Naive thymus-derived CD4-positive, alpha-beta T cell (primary cell): ENCODE results near the gene WNT4. TPM values are rescaled to one million over a fixed set of nuclear protein-coding genes. Genes with fewer than 3 reads are reported as not detected.

Experiments
- ATAC-seq: fragments of 150-1000 bp; cut with Tn5 transposase; 2 replicates; pipeline ENCODE4 v1.10.0; 2021; ENCODE audit warnings: mild to moderate bottlenecking, moderate library complexity
- CTCF ChIA-PET: fragments of 350-600 bp; sonication (Branson Sonifier 250); formaldehyde crosslinking; loops from one replicate; lab custom pipeline; 2021; ENCODE audit warnings: antibody characterized with exemption; lab: Charles Lee
- POLR2A ChIA-PET: fragments of 350-600 bp; sonication (Branson Sonifier 250); formaldehyde crosslinking; loops from one replicate; lab custom pipeline; 2021; ENCODE audit warnings: antibody characterized with exemption, inconsistent platforms; lab: Charles Lee
- DNase-seq, 9 donors: peaks; one replicate each; pipeline versions ENCODE4 v3.0.0 to v3.0.0-alpha.2; 2020 to 2022; ENCODE audit warnings: mixed read lengths in 1 of 9
- H3K27ac ChIP-seq: one replicate; pipeline ENCODE4 v1.7.0; 2013; ENCODE audit warnings: mild to moderate bottlenecking, low read depth, low read length, moderate library complexity
- H3K27me3 ChIP-seq, 2 donors: one replicate each; pipeline ENCODE4 v1.7.0; 2013; ENCODE audit warnings: low read length in 2 of 2, mild to moderate bottlenecking in 2 of 2, moderate library complexity in 2 of 2; ENCODE audit not compliant: control insufficient read depth in 2 of 2, insufficient read depth in 2 of 2
- H3K36me3 ChIP-seq, 3 experiments: 1 replicate in 2 of 3; 2 replicates in 1 of 3; pipeline ENCODE4 v1.7.0; 2013; ENCODE audit warnings: low read length in 3 of 3, mild to moderate bottlenecking in 3 of 3, moderate library complexity in 1 of 3; ENCODE audit not compliant: insufficient read depth in 3 of 3, control insufficient read depth in 2 of 3
- H3K4me1 ChIP-seq, 2 donors: one replicate each; pipeline ENCODE4 v1.7.0; 2013; ENCODE audit warnings: low read length in 2 of 2, mild to moderate bottlenecking in 2 of 2, moderate library complexity in 1 of 2; ENCODE audit not compliant: control insufficient read depth in 2 of 2, insufficient read depth in 2 of 2
- H3K4me3 ChIP-seq: 2 replicates; pipeline ENCODE4 v1.7.0; 2013; ENCODE audit warnings: mild to moderate bottlenecking, low read length
- H3K9me3 ChIP-seq, 3 experiments: 1 replicate in 2 of 3; 2 replicates in 1 of 3; pipeline ENCODE4 v1.7.0; 2013; ENCODE audit warnings: low read length in 3 of 3; ENCODE audit not compliant: control insufficient read depth in 2 of 3
- H3K27ac Mint-ChIP-seq, 9 donors: one replicate each; pipeline ENCODE4 v1.8.0; 2020 to 2022; ENCODE audit warnings: mixed read lengths in 9 of 9, mild to moderate bottlenecking in 8 of 9, moderate library complexity in 5 of 9, inconsistent platforms in 2 of 9
- H3K27me3 Mint-ChIP-seq, 5 donors: one replicate each; pipeline ENCODE4 v1.8.0; 2021 to 2022; ENCODE audit warnings: mixed read lengths in 5 of 5, mild to moderate bottlenecking in 1 of 5
- H3K36me3 Mint-ChIP-seq, 5 donors: one replicate each; pipeline ENCODE4 v1.8.0; 2020 to 2022; ENCODE audit warnings: mixed read lengths in 5 of 5, mild to moderate bottlenecking in 3 of 5, inconsistent platforms in 1 of 5
- H3K4me1 Mint-ChIP-seq, 7 donors: one replicate each; pipeline ENCODE4 v1.8.0; 2020 to 2022; ENCODE audit warnings: mixed read lengths in 7 of 7, mild to moderate bottlenecking in 3 of 7, inconsistent platforms in 1 of 7
- H3K4me3 Mint-ChIP-seq, 10 donors: one replicate each; pipeline ENCODE4 v1.8.0; 2020 to 2022; ENCODE audit warnings: mild to moderate bottlenecking in 10 of 10, mixed read lengths in 10 of 10, moderate library complexity in 6 of 10, inconsistent platforms in 2 of 10
- H3K9me3 Mint-ChIP-seq, 11 donors: one replicate each; pipeline ENCODE4 v1.8.0; 2020 to 2022; ENCODE audit warnings: mixed read lengths in 11 of 11, mild to moderate bottlenecking in 4 of 11, inconsistent platforms in 1 of 11, moderate library complexity in 1 of 11
- intact Hi-C, 2 donors: fragments of 100-400 bp; cut with micrococcal nuclease; formaldehyde crosslinking; loops; one replicate each; pipeline ENCODE4 v1.15.1; 2023
- polyA plus RNA-seq, 2 donors: library from polyadenylated mRNA; unstranded; fragments of 300-500 nt; fragmentation: Illumina TruSeq; gene quantifications; one replicate each; pipeline ENCODE4 v1.2.3, GENCODE V29; 2021
- total RNA-seq, 6 experiments: library from RNA in 5 of 6; stranded (reverse) in 5 of 6; gene quantifications; 1 replicate in 5 of 6; 2 replicates in 1 of 6; pipeline ENCODE4 v1.2.3 and lab custom pipeline; 2021 to 2026

The WNT4 gene
- total and polyA plus RNA-seq, 7 experiments from 2014 or later: 0.05 TPM; not detected in 6

- H3K4me3 Mint-ChIP-seq: no peak overlapping the region
- Histone ChIP-seq H3K36me3 (no peaks in the 10 kb centered on the region), H3K4me3 (no peak overlapping the region), H3K27ac (no peak overlapping the region), H3K4me1 (no peaks in the 10 kb centered on the region), H3K27me3 (no peaks in the 10 kb centered on the region), H3K9me3 (no peaks in the 10 kb centered on the region)
- H3K27ac Mint-ChIP-seq: no peak overlapping the region
- ATAC-seq (no peak), DNase-seq (no peak)
- H3K27me3 Mint-ChIP-seq: peaks cover 23 to 39% (median 26%) of the 10 kb centered on the region in 5 donors
- peaks cover 0 to 6% (median 0%) of the 10 kb centered on the region in 7 donors for H3K4me1 Mint-ChIP-seq
- ChIA-PET POLR2A (no interaction called here), CTCF (no interaction called here)
- intact Hi-C loops: no loop called here
- peaks cover 0 to 5% (median 0%) of the 10 kb centered on the region in 5 donors for H3K36me3 Mint-ChIP-seq
- no peaks in the 10 kb centered on the region for H3K9me3 Mint-ChIP-seq
Observed at GRCh38 chr1:22186311-22186710, 43.4 kb upstream of the WNT4 start.

- Mint-ChIP-seq H3K9me3 (no peaks in the 10 kb centered on the region), H3K4me1 (peaks cover 0 to 6% (median 0%) of the 10 kb centered on the region in 7 donors), H3K36me3 (peaks cover 0 to 5% (median 0%) of the 10 kb centered on the region in 5 donors), H3K27me3 (peaks cover 23 to 37% (median 26%) of the 10 kb centered on the region in 5 donors), H3K27ac (no peak overlapping the region), H3K4me3 (no peak overlapping the region)
- ChIA-PET CTCF (no interaction called here), POLR2A (no interaction called here)
- intact Hi-C loops: no loop called here
- no peak for ATAC-seq
- H3K27me3 ChIP-seq: no peaks in the 10 kb centered on the region
- no peaks in the 10 kb centered on the region for H3K9me3 ChIP-seq
- no peaks in the 10 kb centered on the region for H3K4me1 ChIP-seq
- DNase-seq: no peak
- H3K4me3 ChIP-seq: no peak overlapping the region
- no peaks in the 10 kb centered on the region for H3K36me3 ChIP-seq
- no peak overlapping the region for H3K27ac ChIP-seq
Observed at GRCh38 chr1:22184892-22185612, 42.2 kb upstream of the WNT4 start.

GRCh38 chr1:22184454-22184853 is 41.6 kb upstream of the WNT4 start:
- Histone ChIP-seq H3K4me3 (no peak overlapping the region), H3K9me3 (no peaks in the 10 kb centered on the region), H3K36me3 (no peaks in the 10 kb centered on the region), H3K27me3 (no peaks in the 10 kb centered on the region), H3K27ac (no peak overlapping the region), H3K4me1 (no peaks in the 10 kb centered on the region)
- Mint-ChIP-seq H3K27me3 (peaks cover 23 to 37% (median 30%) of the 10 kb centered on the region in 5 donors), H3K27ac (no peak overlapping the region), H3K9me3 (peaks cover 0 to 2% (median 0%) of the 10 kb centered on the region in 11 donors), H3K4me1 (peaks cover 0 to 6% (median 0%) of the 10 kb centered on the region in 7 donors), H3K4me3 (no peak overlapping the region), H3K36me3 (peaks cover 0 to 5% (median 0%) of the 10 kb centered on the region in 5 donors)
- POLR2A ChIA-PET: no interaction called here
- intact Hi-C loops: no loop called here
- DNase-seq (no peak), ATAC-seq (no peak)
- CTCF ChIA-PET: interaction anchor here (0.6 kb wide), 1 partner anchor 226 kb away, joined by 4 read pairs; no protein-coding TSS in a partner anchor

GRCh38 chr1:22182715-22183114 is 39.8 kb upstream of the WNT4 start:
- CTCF ChIA-PET: no interaction called here

GRCh38 chr1:22179197-22179803 is 36.4 kb upstream of the WNT4 start:
- Histone ChIP-seq H3K27me3 (no peaks in the 10 kb centered on the region), H3K4me3 (no peak overlapping the region), H3K9me3 (no peaks in the 10 kb centered on the region), H3K36me3 (no peaks in the 10 kb centered on the region), H3K27ac (no peak overlapping the region), H3K4me1 (no peaks in the 10 kb centered on the region)
- no peaks in the 10 kb centered on the region for H3K36me3 Mint-ChIP-seq
- H3K4me3 Mint-ChIP-seq: no peak overlapping the region
- H3K4me1 Mint-ChIP-seq: peaks cover 0 to 11% (median 5%) of the 10 kb centered on the region in 7 donors
- no peak for ATAC-seq
- no peak for DNase-seq
- intact Hi-C loops: no loop called here
- ChIA-PET POLR2A (no interaction called here), CTCF (no interaction called here)
- H3K9me3 Mint-ChIP-seq: peaks cover 0 to 2% (median 0%) of the 10 kb centered on the region in 11 donors
- no peak overlapping the region for H3K27ac Mint-ChIP-seq
- peaks cover 6 to 22% (median 13%) of the 10 kb centered on the region in 5 donors for H3K27me3 Mint-ChIP-seq

More at GRCh38 chr1:22182715-22183114, 39.8 kb upstream of the WNT4 start:
- H3K36me3 ChIP-seq: no peaks in the 10 kb centered on the region
- peaks cover 23 to 33% (median 27%) of the 10 kb centered on the region in 5 donors for H3K27me3 Mint-ChIP-seq
- H3K27ac ChIP-seq: no peak overlapping the region
- no peaks in the 10 kb centered on the region for H3K27me3 ChIP-seq
- H3K36me3 Mint-ChIP-seq: no peaks in the 10 kb centered on the region
- no peaks in the 10 kb centered on the region for H3K9me3 ChIP-seq
- H3K27ac Mint-ChIP-seq: no peak overlapping the region
- H3K4me3 ChIP-seq: no peak overlapping the region
- peaks cover 0 to 6% (median 0%) of the 10 kb centered on the region in 7 donors for H3K4me1 Mint-ChIP-seq
- intact Hi-C loops: no loop called here
- DNase-seq: no peak
- no peak overlapping the region for H3K4me3 Mint-ChIP-seq
- H3K4me1 ChIP-seq: no peaks in the 10 kb centered on the region
- POLR2A ChIA-PET: no interaction called here
- H3K9me3 Mint-ChIP-seq: peaks cover 0 to 2% (median 0%) of the 10 kb centered on the region in 11 donors
- no peak for ATAC-seq

GRCh38 chr1:22177354-22178003 is 34.6 kb upstream of the WNT4 start:
- Mint-ChIP-seq H3K9me3 (peaks cover 0 to 2% (median 0%) of the 10 kb centered on the region in 11 donors), H3K27me3 (peaks cover under 1 to 18% (median 10%) of the 10 kb centered on the region in 5 donors), H3K36me3 (no peaks in the 10 kb centered on the region), H3K4me3 (no peak overlapping the region), H3K4me1 (peaks cover 0 to 11% (median 5%) of the 10 kb centered on the region in 7 donors), H3K27ac (no peak overlapping the region)
- intact Hi-C loops: no loop called here
- POLR2A ChIA-PET: no interaction called here
- ATAC-seq (no peak), DNase-seq (no peak)
- H3K27ac ChIP-seq: no peak overlapping the region
- H3K4me3 ChIP-seq: no peak overlapping the region
- CTCF ChIA-PET: no interaction called here
- no peaks in the 10 kb centered on the region for H3K27me3 ChIP-seq
- no peaks in the 10 kb centered on the region for H3K4me1 ChIP-seq
- no peaks in the 10 kb centered on the region for H3K36me3 ChIP-seq
- H3K9me3 ChIP-seq: no peaks in the 10 kb centered on the region
